Measurements from ENCODE around the gene VWA7.
"Not testable (repeated sequence)": the region's sequence is repeated elsewhere in the genome, so short reads cannot be mapped to it uniquely, and the experiment has no call there.

DNA sequence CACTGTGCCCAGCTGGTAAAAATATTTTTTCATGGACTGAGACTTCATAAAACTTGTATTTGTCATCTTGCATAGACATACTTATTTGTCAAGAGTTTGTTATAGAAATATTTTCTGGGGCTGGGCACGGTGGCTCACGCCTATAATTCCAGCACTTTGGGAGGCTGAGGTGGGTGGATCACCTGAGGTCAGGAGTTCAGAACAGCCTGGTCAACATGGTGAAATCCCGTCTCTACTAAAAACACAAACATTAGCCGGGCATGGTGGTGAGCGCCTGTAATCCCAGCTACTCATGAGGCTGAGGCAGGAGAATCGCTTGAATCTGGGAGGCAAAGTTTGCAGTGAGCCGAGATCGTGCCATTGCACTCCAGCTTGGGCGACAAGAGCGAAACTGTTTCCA, 31.5 kb upstream of the VWA7 start:
- TF ChIP-seq, protein P1, sequence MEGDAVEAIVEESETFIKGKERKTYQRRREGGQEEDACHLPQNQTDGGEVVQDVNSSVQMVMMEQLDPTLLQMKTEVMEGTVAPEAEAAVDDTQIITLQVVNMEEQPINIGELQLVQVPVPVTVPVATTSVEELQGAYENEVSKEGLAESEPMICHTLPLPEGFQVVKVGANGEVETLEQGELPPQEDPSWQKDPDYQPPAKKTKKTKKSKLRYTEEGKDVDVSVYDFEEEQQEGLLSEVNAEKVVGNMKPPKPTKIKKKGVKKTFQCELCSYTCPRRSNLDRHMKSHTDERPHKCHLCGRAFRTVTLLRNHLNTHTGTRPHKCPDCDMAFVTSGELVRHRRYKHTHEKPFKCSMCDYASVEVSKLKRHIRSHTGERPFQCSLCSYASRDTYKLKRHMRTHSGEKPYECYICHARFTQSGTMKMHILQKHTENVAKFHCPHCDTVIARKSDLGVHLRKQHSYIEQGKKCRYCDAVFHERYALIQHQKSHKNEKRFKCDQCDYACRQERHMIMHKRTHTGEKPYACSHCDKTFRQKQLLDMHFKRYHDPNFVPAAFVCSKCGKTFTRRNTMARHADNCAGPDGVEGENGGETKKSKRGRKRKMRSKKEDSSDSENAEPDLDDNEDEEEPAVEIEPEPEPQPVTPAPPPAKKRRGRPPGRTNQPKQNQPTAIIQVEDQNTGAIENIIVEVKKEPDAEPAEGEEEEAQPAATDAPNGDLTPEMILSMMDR (IDR thresholded peaks at IDR 0.05; ENCODE audit: low read depth, low read length) = not testable (repeated sequence)
- TF ChIP-seq POLR2A (IDR thresholded peaks at IDR 0.05; ENCODE audit: extremely low read depth, insufficient read length); MYC (IDR thresholded peaks at IDR 0.05; ENCODE audit: low read depth, low read length): not testable (repeated sequence)
